ENCODE data around the gene LILRA6.
"Not testable (repeated sequence)": the region's sequence is repeated elsewhere in the genome, so short reads cannot be mapped to it uniquely, and the experiment has no call there.

Gene LILRA6

DNA sequence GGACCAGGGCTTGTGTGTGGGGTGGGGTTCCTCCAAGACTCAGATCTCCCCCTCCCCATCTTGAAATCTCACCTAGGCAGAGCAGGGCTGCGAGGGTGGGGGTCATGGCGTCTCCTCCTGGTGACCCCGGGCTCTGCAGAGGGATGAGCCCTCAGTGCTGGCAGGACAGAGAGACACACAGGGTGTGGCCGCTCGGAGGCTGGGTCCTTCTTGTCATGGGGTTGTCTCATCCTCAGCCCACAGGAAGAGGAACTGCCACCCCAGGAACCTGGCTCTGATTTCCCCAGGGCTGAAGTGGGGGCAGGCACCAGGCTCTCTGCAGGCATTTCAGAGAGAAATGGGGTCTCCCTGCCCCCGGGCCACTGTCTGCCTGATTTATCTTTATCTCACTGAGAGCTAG, at the start of gene LILRA6:
LILRA6 (minus strand) TSS at position 145 of the 400 bp plus-strand sequence.
- not testable (repeated sequence) for DNase-seq (ENCODE audit: low read depth in 3 of 3)

DNA sequence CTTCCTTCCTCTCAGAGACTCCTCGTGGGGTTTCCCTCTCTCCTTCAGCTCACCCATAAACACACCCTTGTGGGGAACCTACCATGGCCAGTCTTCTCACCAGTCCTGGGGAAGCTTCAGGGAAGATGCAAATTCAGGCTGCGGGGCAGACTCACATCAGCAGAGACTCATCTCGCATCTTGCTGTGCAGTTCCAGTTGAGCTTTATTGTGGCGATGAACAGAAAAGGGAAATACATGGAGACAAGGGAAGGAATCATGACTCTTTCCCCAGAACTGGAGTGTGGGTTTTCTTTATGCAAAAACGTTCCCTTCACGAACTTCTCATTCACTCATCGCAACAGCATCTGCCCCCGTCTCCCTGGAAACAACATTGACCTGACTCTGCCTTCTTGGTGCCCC, 46.6 kb upstream of the LILRA6 start:
- DNase-seq (ENCODE audit: low read depth in 3 of 3): not testable (repeated sequence)

DNA sequence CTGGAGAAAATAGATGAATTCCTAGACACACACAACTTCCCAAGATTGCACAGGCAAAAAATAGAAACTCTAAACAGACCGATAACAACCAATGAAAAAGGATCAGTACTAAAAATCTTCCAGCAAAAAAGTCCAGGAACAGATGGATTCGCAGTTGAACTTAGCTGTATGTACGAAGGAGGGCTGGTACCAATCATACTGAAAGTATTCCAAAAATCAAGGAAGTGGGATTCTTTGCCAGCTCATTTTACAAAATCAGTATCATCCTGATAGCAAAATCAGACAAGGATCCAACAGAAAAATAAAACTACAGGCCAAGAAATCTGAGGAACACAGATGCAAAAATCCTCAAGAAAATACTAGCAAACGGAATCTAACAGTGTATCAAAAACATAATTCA, 44.9 kb upstream of the LILRA6 start:
- DNase-seq (ENCODE audit: low read depth in 3 of 3): no peak

DNA sequence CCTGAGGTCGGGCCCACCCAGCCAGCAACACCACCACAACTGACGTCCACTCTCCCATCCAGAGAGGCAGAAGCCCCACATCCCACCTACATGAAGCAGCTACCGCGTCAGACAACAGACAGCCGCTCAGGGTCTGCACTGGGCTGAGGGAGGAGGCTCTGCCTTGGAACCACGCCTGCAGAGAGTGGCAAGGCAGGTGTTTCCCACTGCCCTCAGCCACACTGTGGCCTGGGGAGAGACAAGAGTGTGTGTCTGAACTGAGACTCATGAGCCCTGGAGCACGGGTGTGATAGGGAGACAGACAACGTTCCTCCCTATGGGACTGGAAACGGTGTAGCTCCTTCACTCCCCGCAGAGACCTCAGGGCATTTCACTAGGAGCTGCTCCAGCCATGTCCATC, 43.7 kb upstream of the LILRA6 start:
- not testable (repeated sequence) for DNase-seq (ENCODE audit: low read depth in 3 of 3)

DNA sequence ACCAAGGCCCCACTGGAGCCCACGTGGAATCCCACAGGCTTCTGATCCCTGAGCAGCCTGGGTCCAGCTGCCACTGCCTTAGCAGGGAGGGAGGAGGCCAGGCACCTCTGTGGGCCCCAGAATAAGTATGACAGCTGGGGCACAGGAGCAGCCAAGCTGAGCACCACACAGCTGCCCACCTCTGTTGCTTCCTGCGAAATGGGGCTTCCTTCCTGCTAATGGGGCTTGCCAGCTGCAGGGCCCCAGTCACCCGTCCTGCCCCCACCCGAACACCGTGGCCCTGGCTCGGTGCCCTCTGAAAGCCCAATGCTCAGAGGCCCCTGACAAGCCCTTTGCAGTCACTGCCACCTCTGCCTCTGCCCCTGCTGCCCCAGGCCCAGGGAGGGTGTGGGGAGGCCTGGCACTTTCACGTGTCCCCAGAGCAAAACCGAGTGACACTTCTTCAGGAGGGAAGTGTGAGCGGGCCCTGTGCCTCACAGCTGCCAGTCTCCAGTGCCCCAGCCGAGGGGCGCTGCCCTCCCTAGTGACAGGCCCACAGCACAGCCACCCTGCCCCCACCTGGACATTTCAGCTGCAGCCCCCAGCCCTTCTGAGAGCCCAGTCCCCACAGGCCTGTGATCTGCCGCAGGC, 43.0 kb upstream of the LILRA6 start:
- not testable (repeated sequence) for DNase-seq (ENCODE audit: low read depth in 3 of 3)

DNA sequence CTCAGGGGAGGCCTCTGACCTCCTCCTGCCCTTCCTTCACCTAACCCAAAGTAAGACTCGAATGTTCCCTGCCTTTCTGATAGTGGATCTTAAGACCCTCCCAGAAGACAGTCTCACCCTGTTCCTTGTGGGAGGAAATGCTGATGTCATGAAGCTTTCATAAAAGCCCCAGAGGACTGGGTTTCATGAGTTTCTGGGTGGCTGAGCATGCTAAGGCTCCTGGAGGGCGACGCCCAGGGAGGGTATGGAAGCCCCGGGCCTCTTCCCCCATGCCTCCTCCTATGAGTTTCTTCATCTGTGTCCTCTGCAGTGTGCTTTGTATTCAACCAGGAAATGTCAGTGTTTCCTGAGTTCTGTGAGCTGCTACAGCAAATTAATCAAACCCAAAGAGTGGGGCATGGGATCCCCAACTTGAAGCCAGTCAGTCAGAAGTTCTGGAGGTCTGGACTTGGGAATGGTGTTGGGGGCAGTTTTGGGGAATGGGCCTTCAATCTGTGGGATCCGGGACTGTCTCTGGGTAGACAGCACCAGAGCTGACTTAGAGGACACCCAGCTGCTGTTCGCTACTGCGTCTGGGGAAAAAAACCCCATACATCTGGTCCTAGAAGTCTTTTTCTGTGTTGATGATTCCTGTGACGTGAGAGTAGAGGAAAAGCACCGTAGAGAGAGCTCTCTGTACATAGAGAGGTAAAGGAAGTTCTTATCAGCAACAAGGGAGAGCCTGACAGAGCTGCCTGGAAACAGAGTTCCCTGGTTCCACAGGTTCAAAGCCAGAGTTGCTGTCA, 40.3 kb upstream of the LILRA6 start:
- no peak for DNase-seq (ENCODE audit: low read depth in 3 of 3)

DNA sequence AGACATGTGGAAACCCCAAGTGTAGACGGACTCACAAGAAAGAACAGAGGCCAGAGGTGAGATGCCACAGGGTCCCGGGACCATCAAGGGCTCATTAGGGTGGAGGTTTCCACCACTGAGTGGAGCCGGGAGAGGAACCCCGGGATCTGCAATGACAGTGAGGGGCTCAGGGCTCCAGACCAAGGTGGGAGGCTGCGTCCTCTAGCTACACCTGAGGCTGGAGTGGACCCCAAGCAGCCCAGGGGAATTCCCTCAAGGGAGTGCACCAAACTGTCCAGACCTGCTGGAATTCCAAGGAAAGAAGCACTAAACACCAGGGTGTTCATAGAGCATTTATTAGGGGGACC, 39.1 kb upstream of the LILRA6 start:
- not testable (repeated sequence) for DNase-seq (ENCODE audit: low read depth in 3 of 3)

DNA sequence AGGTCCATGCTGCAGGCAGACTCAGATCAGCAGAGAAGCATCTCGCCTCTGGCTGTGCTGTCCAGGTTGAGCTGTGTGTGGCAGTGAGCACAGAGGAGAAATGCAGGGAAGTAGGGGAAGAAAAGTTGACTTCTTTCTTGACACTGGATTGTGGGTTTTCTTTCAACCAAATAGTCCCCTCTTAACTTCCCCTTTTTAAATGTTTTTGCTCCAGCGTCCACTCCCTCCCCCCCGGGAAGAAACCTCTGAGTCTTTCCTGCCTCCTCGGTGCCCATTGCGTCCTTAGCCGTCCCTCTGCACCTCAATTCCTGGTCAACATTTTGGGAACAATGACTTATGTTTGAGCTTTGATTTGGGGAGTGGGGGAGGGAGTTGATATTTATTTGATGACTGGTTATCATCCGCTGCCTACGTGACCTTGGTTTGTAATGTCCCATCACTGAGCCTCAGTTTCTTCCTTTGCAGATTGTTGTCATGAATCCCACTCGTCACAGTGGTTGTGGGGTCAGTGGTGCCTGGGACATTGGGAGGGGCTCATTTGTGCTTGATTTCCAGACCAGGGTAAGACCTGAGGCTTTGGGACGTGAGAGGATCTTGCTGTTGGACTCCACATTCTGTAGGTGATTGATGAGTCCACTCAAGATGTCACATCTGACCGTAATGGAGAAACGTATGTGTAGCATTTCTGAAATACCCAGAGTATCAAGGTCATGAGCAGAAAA, 38.6 kb upstream of the LILRA6 start, which contains the start of gene LILRB2:
LILRB2 (minus strand) TSS at position 104 of the 722 bp plus-strand sequence. CDS start 614 bp downstream, outside the sequence.
- no peak for DNase-seq (ENCODE audit: low read depth in 3 of 3)

DNA sequence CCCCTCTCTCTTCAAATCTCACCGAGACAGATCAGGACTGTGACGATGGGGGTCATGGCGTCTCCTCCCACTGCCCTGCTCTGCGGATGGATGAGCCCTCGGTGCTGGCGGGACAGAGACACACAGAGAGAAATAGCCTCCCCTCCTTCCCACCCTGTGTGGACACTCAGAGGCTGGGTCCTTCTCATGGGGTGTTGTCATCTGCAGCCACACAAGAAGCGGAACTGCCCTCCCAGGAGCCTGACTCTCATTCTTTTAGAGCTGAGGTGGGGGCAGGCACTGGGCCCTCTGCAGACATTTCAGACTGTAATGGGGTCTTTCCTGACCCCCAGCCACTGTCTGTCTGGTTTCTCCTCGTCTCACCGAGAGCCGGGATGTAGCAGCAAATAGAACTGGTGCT, 37.9 kb upstream of the LILRA6 start:
- DNase-seq (ENCODE audit: low read depth in 3 of 3): not testable (repeated sequence)

DNA sequence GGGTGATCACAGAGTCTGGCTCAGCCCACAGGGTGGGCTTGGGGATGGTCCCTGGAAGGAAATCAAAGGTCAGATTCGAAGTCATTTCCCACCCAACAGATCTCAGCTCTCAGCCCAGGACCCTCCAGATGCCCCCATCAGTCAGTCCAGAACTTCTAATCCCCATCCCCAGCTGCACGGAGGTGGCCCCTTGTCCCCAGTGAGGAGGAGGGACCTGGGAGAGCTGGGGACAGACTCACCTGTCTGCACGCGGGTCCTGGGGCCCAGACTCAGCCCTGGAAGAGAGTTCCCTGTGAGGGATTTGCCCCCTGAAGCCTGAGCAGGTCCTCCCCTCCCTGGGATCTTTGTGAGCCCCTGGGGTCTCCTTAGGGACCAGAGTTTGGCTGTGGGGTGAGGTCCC, 37.4 kb upstream of the LILRA6 start:
- DNase-seq (ENCODE audit: low read depth in 3 of 3): not testable (repeated sequence)

DNA sequence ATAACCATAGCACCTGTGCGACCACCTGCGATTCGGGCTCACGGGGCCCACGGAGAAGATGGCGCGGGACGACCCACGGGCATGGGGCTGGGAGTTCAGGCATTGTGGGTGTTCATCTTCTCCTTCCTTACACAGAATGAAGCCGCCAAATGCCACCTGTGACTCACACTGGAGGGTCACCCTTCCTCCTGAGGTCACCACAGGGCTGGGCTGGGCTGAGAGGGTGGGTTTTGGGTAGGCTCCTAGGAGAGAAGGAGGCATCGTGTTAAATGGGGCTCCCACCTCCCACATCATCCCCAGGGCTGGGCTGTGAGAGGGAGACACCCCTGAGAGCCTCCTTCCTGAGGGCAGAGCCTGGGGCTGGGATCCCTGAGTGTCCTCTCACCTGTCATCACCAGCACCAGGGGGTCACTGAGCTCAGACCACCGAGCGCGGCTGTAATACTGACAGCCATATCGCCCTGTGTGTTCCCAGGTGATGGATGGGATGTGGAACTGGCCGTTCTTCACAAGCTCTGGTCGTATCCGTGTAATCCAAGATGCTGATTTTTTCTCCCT, 36.9 kb upstream of the LILRA6 start:
- DNase-seq (ENCODE audit: low read depth in 3 of 3): no peak

DNA sequence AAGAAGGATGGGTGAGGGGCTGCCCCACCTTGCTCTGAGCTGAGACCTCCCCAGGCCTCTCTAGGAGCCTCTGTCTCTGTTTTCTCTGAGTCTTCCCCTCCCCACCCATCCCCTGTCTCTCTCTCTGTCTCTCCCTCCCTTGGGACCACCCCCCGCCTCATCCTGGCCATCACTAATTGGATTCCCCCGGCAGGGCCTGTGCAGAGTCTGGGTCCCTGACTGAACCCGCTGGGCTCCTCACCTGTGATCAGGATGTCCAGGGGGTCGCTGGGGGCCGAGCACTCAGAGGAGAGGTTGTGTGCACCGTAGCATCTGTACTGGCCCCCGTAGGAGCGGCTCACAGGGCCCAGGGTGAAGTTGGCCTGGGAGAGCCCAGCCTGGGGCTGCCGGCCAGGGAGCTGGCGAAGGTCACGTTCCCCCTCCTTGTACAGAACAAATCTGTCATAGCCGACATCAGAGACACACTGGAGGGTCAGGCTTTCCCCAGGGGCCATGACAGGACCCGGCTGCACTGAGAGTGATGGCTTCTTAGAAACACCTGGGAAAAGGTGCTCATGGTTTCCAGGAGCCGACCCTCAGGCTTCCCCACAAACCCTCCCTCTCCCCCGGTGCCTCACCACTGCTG, 36.1 kb upstream of the LILRA6 start:
- not testable (repeated sequence) for DNase-seq (ENCODE audit: low read depth in 3 of 3)

DNA sequence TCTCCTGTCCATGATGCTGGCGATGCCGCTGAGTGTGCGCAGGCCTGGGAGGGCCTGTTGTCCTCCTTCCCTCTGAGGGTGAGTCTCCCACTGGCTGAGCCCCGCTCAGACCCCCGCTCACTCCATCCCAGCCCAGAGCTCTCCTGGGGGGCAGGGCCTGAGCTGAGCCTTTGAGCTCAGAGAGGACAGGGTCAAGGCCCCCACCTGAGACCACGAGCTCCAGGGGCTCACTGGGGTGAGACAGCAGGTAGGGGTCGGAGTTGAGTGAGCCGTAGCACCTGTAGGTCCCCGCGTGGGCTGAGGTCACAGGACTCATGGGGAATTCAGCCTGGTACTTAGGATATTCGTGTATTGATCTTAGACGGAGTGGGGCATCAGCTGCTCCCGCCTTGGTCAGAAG, 35.5 kb upstream of the LILRA6 start:
- DNase-seq (ENCODE audit: low read depth in 3 of 3): not testable (repeated sequence)

DNA sequence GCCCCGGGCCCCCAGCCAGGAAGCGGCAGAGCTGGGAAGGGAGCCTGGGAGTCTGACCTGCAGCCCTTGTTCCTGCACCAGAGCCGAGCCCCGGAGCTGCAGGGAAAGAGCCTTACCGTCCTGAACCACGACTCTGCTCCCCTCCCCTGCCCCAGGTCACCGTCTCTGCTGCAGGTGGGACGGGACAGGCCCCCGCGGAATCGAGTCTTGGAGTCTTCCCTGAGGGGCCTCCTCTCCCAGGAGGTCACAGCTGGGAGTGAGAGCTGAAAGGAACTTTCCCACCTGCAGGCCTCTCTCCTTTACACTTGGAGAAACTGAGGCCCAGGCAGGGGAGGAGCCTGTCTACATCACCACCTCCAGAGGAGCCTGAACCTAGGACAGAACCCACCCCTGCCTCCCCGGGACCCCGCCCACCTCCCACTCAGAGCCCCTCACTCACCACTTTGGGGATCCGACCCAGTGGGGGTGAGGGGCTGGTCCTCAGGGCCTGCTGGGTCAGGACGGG, 34.6 kb upstream of the LILRA6 start:
- DNase-seq (ENCODE audit: low read depth in 3 of 3): not testable (repeated sequence)

DNA sequence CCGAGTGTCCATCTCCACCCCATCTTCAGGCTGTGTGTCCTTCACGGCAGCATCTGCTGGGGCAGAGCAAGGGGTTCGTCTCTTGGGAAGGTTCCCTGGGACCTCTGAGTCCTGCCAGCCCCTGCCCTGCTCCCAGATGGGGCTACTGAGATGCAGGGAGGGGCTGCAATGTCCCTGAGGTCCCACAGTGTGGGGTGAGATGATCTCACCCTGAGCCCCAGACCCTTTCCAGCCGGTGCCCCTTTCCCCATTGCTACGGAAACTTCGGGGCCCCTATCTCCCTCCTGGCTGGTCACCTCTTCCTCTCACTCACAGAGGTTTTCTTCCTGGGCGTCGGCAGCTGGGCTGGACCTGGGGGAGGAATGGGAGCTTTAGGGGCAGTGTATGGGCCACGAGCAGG, 33.4 kb upstream of the LILRA6 start:
- no peak for DNase-seq (ENCODE audit: low read depth in 3 of 3)

DNA sequence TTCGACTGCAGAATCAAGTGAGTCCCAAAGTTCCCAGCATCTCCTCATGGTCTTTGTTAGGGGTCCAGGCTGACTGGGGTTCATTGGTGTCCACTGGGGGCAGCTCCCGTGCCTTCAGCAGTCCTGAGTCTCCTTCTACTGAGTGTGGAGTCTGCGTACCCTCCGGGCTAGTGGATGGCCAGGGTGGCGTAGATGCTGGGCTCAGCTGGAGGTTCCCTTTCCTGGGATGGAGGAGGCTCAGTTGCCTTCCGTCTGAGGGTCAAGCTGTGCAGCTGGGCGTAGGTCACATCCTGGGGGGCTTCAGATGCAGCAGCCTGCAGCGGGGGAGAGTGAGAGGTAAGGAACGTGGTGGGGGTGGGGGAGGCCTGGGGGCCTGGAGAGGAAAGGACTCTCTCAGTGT, 31.9 kb upstream of the LILRA6 start:
- not testable (repeated sequence) for DNase-seq (ENCODE audit: low read depth in 3 of 3)

DNA sequence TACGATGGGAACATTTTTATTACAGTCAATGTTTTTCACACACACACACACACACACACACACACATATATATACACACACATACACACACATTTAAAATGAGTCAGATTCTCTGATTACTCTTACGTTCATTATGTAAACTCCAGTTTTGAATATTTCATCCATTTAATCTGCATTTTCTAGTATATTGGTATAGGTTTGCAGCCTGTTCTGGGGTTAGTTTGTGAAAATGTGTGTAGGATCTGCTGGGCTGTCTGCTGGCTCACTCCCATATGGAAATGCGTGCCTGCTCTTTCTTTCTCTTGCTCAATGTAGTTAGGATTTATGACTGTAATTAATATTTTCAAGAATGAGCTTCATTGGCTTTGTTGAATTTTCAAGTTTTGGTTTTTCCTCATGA, 31.2 kb upstream of the LILRA6 start:
- no peak for DNase-seq (ENCODE audit: low read depth in 3 of 3)

DNA sequence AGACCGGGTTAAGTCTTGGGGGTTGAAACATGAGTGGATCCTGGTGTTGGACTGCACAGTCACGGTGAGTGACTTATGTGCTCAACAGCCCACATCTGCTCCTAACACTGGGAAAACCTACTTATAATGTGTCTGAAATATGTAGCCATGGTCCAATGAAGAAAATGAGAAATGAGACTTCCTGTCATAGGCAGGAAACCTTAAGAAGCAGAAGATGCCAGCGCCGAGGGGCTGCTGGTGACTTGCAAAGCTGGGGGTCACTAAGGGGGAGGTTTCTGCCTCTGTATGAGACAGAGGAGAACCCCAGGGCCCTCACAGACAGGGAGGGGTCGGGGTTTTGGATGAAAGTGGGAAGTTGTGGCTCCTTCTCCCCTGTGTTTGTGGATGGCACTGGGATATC, 29.6 kb upstream of the LILRA6 start:
- not testable (repeated sequence) for DNase-seq (ENCODE audit: low read depth in 3 of 3)

DNA sequence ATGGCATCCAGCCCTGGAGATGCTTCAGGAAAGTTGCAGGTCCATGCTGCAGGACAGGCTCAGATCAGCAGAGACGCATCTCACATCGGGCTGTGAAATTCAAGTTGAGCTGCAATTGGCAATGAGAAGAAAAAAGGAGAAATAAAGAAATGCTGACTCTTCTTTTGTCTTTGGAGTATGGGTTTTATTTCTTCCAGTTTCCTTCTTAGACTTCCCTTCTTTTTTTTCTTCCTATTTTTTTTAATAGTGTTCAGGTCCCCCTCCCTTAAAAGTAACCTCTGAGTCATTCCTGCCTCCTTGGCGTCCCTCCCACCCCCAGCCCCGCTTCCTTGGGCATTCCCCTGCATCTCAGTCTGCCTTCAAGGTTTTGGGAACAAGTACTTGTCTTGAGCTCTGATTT, 29.0 kb upstream of the LILRA6 start:
- DNase-seq (ENCODE audit: low read depth in 3 of 3): not testable (repeated sequence)

DNA sequence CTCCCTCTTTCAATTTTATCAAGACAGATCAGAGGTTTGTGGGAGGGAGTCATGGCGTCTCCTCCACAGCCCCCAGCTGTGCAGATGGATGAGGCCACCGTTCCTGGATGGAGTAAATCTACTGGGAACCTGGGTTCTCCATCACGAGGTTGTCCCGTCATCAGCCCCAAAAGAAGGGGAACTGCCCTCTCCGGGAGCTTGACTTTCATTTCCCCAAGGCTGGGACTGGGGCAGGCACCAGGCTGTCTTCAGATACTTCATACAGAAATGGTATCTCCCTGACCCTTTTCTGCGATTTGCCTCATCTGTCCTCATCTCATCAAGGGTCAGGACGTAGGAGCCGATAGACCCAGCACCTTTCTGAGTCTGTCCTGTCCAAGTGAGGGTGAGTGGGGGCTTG, 28.5 kb upstream of the LILRA6 start:
- no peak for DNase-seq (ENCODE audit: low read depth in 3 of 3)

DNA sequence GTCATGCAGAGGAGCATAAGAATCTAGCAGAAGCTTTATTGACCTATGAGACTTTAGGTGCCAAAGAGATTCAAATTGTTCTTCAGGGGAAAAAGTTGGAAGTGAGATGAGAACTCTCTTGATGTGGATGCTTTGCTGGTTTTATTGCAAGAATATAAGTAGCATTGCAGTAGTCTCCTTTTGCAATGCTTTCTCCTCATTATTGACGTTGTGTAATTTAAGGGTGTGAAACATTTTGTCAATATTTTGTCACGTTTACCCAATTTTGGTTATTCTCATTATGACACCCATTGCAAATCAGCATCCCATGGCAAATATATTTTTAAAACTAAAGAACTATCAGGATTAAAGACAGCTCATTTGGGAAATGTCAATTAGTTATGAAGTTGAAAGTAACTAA, 26.3 kb upstream of the LILRA6 start:
- no peak for DNase-seq (ENCODE audit: low read depth in 3 of 3)

DNA sequence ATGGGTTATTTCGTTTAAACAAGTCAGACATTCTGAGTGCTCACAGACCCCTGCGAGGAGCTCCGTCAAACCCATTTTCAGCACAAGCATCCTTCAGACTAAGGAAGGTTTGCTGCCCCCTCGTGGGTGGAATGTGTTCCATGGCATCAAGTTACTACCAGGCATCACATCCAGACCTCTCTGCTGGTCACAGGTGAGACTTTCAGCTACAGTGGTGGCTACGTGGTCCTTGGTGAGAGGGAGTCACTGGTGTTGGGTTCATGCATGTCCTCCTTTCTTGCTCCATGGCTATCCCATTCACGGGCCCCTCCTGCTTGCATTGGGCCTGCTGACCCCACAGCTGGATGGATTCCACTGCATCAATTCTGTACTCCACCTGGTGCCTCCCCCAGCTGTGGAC, 23.5 kb upstream of the LILRA6 start:
- DNase-seq (ENCODE audit: low read depth in 3 of 3): peak; percentile 27 to 52 (median 39)
